Measurements from ENCODE around the gene MIA2.

The MIA2 gene

GRCh38 chr14:39433452-39433813 is 199.7 kb downstream of the MIA2 start:
- peak overlapping the region; percentile 99 for H2AFZ ChIP-seq (ENCODE audit: low read depth, low read length)
- H3K4me1 ChIP-seq (ENCODE audit: insufficient read depth, low read length), result peaks cover 27% of the 10 kb centered on the region
- H3K9me3 ChIP-seq (ENCODE audit: low read length), result no peaks in the 10 kb centered on the region
- no peaks in the 10 kb centered on the region for H3K27me3 ChIP-seq (ENCODE audit: insufficient read depth, low read length)
- peak overlapping the region; percentile 84 for H3K4me3 ChIP-seq (ENCODE audit: low read length)
- H3K36me3 ChIP-seq (ENCODE audit: insufficient read depth, low read length), result no peaks in the 10 kb centered on the region

GRCh38 chr14:39434401-39434800 is 200.7 kb downstream of the MIA2 start:
- Histone ChIP-seq H3K9me3 (ENCODE audit: low read length) (no peaks in the 10 kb centered on the region), H3K4me1 (ENCODE audit: insufficient read depth, low read length) (peaks cover 26% of the 10 kb centered on the region), H3K4me3 (ENCODE audit: low read length) (no peak overlapping the region), H2AFZ (ENCODE audit: low read depth, low read length) (no peak overlapping the region), H3K36me3 (ENCODE audit: insufficient read depth, low read length) (no peaks in the 10 kb centered on the region), H3K27me3 (ENCODE audit: insufficient read depth, low read length) (no peaks in the 10 kb centered on the region)

GRCh38 chr14:39435241-39435640 is 201.5 kb downstream of the MIA2 start:
- H3K36me3 ChIP-seq (ENCODE audit: insufficient read depth, low read length), result no peaks in the 10 kb centered on the region
- no peak overlapping the region for H3K4me3 ChIP-seq (ENCODE audit: low read length)
- H2AFZ ChIP-seq (ENCODE audit: low read depth, low read length), result no peak overlapping the region
- H3K27me3 ChIP-seq (ENCODE audit: insufficient read depth, low read length), result no peaks in the 10 kb centered on the region
- no peaks in the 10 kb centered on the region for H3K9me3 ChIP-seq (ENCODE audit: low read length)
- H3K4me1 ChIP-seq (ENCODE audit: insufficient read depth, low read length), result peaks cover 18% of the 10 kb centered on the region

Data from neuron (in vitro differentiated cells).